AG04449 (cell line): ENCODE data around the gene TMA16.
A peak's percentile ranks its signal among the peaks of the same experiment; 100 is the strongest.

Experiments
- CTCF ChIA-PET: fragments of 350-600 bp; formaldehyde crosslinking; extraction: SDS; loops from one replicate; lab custom pipeline; 2021; ENCODE audit warnings: antibody characterized with exemption; lab: Yijun Ruan, JAX
- POLR2A ChIA-PET: fragments of 400-600, 350-600 bp; formaldehyde crosslinking; extraction: SDS; loops from one replicate; lab custom pipeline; 2020; ENCODE audit warnings: antibody characterized with exemption, inconsistent platforms; lab: Yijun Ruan, JAX
- DNase-seq: peaks from one replicate; pipeline ENCODE4 v3.0.0-alpha.2; 2010; ENCODE audit warnings: low read depth, low spot score
- H3K4me3 ChIP-seq: 2 replicates; pipeline ENCODE4 v1.5.1; 2011; ENCODE audit warnings: low read depth, mild to moderate bottlenecking, control low read depth, low read length
- CTCF ChIP-seq: IDR thresholded peaks from one replicate; pipeline ENCODE4 v1.5.1; 2011; ENCODE audit warnings: mild to moderate bottlenecking, moderate library complexity, low read length, control low read depth, inconsistent platforms; ENCODE audit not compliant: insufficient read depth; ENCODE audit errors: missing control alignments

Gene TMA16

GRCh38 chr4:163540448-163540847 lies 46.0 kb downstream of the TMA16 start:
- ChIA-PET POLR2A (interaction anchor here (1.0 to 1.2 kb wide), 2 partner anchors 9 to 46 kb away, joined by 3 to 13 read pairs; partner anchors contain the start of gene TMA16), CTCF (interaction anchor here (0.9 to 6.2 kb wide), 7 partner anchors 9 to 1192 kb away, joined by 3 to 77 read pairs (median 7); no protein-coding TSS in a partner anchor)
- no peak for DNase-seq
- TF ChIP-seq CTCF: no peak
- no peak overlapping the region for H3K4me3 ChIP-seq

GRCh38 chr4:163540977-163541376 lies 46.5 kb downstream of the TMA16 start:
- peak; percentile 65 for DNase-seq
- ChIA-PET CTCF (interaction anchor here (0.9 to 6.2 kb wide), 7 partner anchors 9 to 1191 kb away, joined by 3 to 77 read pairs (median 7); no protein-coding TSS in a partner anchor), POLR2A (interaction anchor here (1.0 to 1.2 kb wide), 2 partner anchors 9 to 47 kb away, joined by 3 to 13 read pairs; partner anchors contain the start of gene TMA16)
- H3K4me3 ChIP-seq: no peak overlapping the region
- no peak for TF ChIP-seq CTCF

GRCh38 chr4:163542275-163542674 lies 47.8 kb downstream of the TMA16 start:
- no peak for TF ChIP-seq CTCF

GRCh38 chr4:163544407-163545038 lies 50.0 kb downstream of the TMA16 start:
- DNase-seq: no peak
- CTCF ChIA-PET: interaction anchor here (0.7 to 9.1 kb wide), 16 partner anchors 8 to 1047 kb away, joined by 3 to 202 read pairs (median 4); partner anchors contain the start of gene TMA16
- TF ChIP-seq CTCF: peak; percentile 95
- peak overlapping the region; percentile 48 for H3K4me3 ChIP-seq
- POLR2A ChIA-PET: interaction anchor here (2.7 kb wide), 1 partner anchor 50 kb away, joined by 16 read pairs; the partner anchor contains the start of gene TMA16

More at GRCh38 chr4:163542275-163542674, 47.8 kb downstream of the TMA16 start:
- no peak for DNase-seq
- POLR2A ChIA-PET: interaction anchor here (2.7 kb wide), 1 partner anchor 48 kb away, joined by 16 read pairs; the partner anchor contains the start of gene TMA16
- CTCF ChIA-PET: interaction anchor here (0.9 to 6.2 kb wide), 10 partner anchors 8 to 431 kb away, joined by 3 to 77 read pairs (median 7); no protein-coding TSS in a partner anchor
- H3K4me3 ChIP-seq: no peak overlapping the region

- ChIA-PET POLR2A (interaction anchor here (1.2 kb wide), 1 partner anchor 54 kb away, joined by 5 read pairs; the partner anchor contains the start of gene TMA16), CTCF (interaction anchor here (0.6 to 11.3 kb wide), 38 partner anchors 9 to 1548 kb away, joined by 3 to 214 read pairs (median 6); partner anchors contain the start of genes NPY1R and TMA16)
- no peak for DNase-seq
- no peak overlapping the region for H3K4me3 ChIP-seq
- peak; percentile 58 for TF ChIP-seq CTCF
Measured at GRCh38 chr4:163548481-163549243, 54.2 kb downstream of the TMA16 start.
